NCI-H524 (cell line): Measurements from ENCODE around the gene TPSB2.

Experiments
- DNase-seq, 2 experiments: peaks; one replicate each; lab custom pipeline; 2025; lab: John Stamatoyannopoulos, UW

The TPSB2 gene

GRCh38 chr16:1181404-1182315, 48.3 kb downstream of the TPSB2 start:
- no peak for DNase-seq

- DNase-seq: no peak
Observed at GRCh38 chr16:1180549-1181403, 49.2 kb downstream of the TPSB2 start.
